ENCODE measurements around the gene DGKE.
A peak's percentile ranks its signal among the peaks of the same experiment; 100 is the strongest.

GRCh38 chr17:56819431-56820145, 14.4 kb upstream of the DGKE start:
- TF ChIP-seq CTCF (IDR thresholded peaks at IDR 0.05): peak; percentile 75 to 88 (median 80)
- TF ChIP-seq POLR2A (IDR thresholded peaks at IDR 0.05): no peak
